Measurements from ENCODE around the gene MAMDC2.

MAMDC2 gene

DNA sequence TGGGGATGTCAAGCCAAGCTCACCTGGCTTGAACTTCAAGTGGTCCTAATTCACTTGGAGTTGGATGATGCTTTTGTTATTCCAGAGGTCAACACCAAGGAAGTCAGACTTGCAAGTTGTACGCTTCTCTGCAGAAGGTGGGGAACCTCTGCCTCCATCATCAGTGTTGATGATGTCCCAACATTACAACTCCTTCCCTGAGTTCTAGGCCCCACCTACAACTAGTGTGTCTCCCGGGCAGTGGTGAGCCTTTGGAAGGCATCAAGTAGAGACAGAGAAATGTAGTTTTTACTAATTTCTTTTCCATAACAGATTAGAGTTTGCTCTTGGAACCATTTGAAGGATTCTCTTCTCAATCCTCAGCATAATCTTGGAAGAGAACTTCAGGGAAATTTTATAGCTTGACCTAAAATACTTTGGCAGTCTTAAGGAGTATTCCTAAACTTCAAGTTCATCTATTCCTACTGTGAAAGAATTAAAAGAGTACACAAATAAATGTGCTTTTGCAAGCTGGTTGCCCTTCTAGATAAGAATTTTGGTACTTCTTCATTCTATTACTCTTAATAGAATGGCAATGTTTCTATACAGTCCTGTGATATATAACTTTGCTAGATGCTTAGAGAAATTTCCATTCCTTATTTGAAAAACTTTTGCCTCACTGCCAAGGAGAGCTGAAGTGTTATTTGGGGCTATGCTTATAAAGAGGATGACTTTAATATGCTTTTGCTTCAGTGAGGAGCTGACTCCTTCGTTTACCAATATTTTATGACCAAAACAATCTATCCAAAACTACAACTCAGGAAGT lies 12.0 kb downstream of the MAMDC2 start:
- TF ChIP-seq, protein P1, sequence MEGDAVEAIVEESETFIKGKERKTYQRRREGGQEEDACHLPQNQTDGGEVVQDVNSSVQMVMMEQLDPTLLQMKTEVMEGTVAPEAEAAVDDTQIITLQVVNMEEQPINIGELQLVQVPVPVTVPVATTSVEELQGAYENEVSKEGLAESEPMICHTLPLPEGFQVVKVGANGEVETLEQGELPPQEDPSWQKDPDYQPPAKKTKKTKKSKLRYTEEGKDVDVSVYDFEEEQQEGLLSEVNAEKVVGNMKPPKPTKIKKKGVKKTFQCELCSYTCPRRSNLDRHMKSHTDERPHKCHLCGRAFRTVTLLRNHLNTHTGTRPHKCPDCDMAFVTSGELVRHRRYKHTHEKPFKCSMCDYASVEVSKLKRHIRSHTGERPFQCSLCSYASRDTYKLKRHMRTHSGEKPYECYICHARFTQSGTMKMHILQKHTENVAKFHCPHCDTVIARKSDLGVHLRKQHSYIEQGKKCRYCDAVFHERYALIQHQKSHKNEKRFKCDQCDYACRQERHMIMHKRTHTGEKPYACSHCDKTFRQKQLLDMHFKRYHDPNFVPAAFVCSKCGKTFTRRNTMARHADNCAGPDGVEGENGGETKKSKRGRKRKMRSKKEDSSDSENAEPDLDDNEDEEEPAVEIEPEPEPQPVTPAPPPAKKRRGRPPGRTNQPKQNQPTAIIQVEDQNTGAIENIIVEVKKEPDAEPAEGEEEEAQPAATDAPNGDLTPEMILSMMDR (IDR thresholded peaks at IDR 0.05; ENCODE audit: low read depth, low read length), result no peak
- H3K4me3 ChIP-seq (ENCODE audit: low read depth, low read length), result no peak overlapping the region

DNA sequence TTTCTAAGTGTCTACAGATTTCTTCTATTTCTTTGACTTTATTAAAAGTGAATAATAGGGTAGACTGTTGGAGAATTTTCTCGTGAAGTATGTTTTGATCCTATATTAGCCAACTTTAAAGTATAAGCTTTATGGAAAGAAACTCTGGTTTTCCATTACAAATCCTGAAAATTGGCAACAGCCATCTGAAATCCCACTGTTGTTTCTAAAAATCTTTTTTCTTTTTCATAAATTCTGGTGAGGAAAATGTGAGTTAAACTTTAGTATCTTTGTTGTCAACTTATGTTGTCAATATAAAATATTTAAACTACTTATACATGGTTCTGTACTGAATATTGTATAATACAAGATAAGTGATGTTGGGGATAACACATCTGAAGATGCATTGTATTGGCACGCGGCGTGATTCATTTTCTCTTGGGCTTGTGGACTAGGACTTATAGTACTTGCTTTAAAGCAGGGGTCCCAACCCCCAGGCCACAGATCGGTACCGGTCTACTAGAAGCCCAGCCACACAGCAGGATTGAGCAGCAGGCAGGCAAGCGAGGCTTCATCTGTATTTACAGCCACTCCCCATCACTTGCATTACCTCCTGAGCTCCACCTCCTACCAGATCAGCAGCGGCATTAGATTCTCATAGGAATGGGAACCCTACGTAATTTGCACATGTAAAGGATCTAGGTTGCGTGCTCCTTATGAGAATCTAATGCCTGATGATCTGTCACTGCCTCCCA lies 12.7 kb downstream of the MAMDC2 start:
- no peak overlapping the region for H3K4me3 ChIP-seq (ENCODE audit: low read depth, low read length)
- TF ChIP-seq, protein P1 (IDR thresholded peaks at IDR 0.05; ENCODE audit: low read depth, low read length), result no peak

DNA sequence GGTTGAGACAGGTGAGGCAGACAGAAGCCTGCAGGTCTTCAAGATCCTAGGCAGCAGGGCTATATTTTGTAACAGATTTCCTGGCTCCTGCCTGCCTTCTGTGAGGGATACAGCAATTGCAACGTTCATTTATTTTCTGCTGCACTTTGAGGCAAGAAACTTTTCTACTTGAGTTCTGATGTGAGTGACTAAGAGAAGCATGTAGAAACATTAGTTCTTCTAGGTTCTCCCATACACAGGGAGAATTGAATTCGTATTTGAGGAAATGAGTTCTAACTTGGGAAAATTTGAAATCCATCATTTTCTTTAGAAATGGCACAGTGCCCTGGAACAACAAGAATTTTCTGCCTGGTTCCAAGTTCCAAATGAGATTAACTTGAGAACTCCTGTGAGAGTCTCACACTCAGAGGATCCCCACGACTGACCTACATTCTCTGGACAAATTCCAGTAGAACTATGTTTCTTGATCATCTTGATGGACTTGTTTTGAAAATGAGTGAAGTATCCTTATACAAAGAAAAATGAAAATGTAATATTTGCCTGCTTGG lies 15.0 kb downstream of the MAMDC2 start:
- TF ChIP-seq, protein P1 (IDR thresholded peaks at IDR 0.05; ENCODE audit: low read depth, low read length), result no peak

DNA sequence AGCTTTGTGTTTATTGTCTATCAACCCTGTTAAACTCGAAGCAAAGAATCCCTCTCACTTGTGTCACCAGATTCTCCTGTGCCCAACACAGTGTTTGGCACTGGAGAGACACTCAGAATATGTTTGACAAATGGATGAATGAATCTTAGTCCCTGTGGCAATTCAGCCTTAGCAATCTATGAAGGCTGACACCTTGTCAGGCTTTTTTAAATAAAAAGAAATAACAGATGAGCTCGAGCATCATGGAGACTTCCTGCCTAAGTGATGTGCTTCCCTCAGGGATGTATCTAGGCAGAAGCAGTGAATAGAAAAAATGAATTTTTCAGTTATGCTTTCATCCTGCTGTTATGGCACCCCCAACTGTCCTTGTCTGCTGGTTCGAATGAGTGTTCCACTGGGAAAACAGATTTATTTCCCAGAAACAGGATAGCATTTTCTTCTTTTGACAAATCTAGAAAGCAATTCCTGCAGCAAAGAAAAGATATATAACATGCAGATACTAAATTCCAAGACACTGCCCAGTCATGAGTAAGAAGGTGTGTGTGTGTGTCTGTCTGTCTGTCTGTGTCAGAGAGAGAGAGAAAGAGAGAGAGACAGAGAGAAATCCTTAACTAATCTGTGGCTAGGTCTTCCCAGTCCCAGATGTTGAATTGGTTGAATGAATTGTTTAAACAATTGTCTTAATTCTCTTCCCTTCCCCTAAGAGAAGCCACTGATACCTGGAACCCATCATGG lies 16.7 kb downstream of the MAMDC2 start:
- TF ChIP-seq, protein P1 (IDR thresholded peaks at IDR 0.05; ENCODE audit: low read depth, low read length), result no peak
- H3K4me3 ChIP-seq (ENCODE audit: low read depth, low read length), result no peak overlapping the region

More for the DNA sequence above, 15.0 kb downstream of the MAMDC2 start:
- no peak overlapping the region for H3K4me3 ChIP-seq (ENCODE audit: low read depth, low read length)

DNA sequence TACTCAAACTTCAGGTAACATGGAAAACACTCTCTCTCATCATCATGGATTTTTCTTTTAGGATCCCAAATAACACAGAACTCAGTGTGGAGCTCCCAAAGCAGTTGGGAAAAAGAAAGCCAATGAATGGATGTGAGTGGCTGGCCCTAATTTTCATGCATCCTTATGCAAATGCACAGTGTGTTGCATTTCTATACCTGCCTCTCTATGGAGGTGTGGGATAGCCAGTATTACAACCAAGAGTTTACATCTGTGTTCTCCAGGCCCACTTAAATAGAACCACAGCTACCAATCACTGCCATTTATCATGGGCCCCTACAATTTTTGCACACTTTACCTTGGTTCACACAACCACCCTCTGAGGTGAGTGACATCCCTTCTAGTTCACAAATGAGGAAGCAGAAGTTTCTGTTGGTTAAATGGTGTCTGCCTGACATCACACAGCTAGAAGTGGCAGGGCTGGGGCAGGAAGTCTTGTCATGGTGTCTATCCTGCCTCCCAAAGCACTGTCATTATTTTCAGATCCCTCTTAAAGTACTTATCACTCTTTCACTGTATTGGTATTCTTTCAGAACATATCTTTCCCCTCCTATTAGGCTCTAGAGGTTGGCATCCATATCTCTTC lies 17.3 kb downstream of the MAMDC2 start:
- TF ChIP-seq, protein P1 (IDR thresholded peaks at IDR 0.05; ENCODE audit: low read depth, low read length), result no peak
- no peak overlapping the region for H3K4me3 ChIP-seq (ENCODE audit: low read depth, low read length)

DNA sequence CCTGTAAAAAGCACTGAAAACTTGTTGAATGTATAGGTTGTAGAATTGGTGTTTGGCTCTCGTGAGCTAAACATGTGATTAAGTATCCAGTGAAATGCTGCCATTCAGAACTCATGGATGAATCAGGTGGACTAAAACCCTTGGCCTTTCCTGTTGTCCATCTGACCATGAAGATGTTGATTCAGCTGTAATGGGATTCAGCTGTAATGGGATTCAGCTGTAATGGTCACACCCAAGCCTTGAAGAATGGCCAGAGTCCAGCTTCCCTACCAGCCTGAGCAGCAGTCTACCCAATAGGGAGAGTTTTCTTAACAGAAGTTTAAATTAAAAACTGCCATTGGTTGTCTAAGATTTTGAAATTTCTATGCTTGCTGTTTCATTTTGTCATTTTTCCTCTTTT lies 18.1 kb downstream of the MAMDC2 start:
- H3K4me3 ChIP-seq (ENCODE audit: low read depth, low read length), result no peak overlapping the region
- TF ChIP-seq, protein P1 (IDR thresholded peaks at IDR 0.05; ENCODE audit: low read depth, low read length), result no peak
